HG03469 (cell line): ENCODE measurements around the gene LINGO1.

Experiments
- ATAC-seq: cut with Tn5 transposase; IDR thresholded peaks from one replicate; pipeline ENCODE4 v1.9.1; 2021; ENCODE audit warnings: mild to moderate bottlenecking, moderate library complexity, moderate number of reproducible peaks; ENCODE audit not compliant: unreplicated experiment

LINGO1 gene

GRCh38 chr15:77657634-77658238 lies 25.0 kb upstream of the LINGO1 start:
- no peak for ATAC-seq

DNA sequence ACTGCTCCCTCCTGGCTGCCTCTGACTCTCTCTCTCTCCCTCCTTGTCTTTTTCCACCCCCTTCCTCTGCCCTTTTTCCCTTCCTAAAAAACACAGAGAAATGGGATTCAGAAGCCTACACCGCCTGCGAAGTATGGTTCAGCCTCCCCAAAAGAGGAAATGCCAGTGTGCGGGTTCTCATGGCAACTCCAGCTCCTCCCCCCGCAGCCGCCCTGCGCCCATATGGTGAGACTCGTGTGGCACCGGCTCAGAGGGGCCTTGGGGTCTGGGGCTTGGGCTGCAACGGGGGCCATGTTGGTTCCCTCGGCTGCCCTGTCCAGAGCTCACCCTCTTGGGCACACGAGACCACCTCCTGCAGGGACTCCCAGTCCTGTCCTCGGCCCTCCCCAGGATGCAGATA lies 23.6 kb upstream of the LINGO1 start:
- no peak for ATAC-seq

GRCh38 chr15:77654975-77655374 lies 22.3 kb upstream of the LINGO1 start:
- no peak for ATAC-seq

DNA sequence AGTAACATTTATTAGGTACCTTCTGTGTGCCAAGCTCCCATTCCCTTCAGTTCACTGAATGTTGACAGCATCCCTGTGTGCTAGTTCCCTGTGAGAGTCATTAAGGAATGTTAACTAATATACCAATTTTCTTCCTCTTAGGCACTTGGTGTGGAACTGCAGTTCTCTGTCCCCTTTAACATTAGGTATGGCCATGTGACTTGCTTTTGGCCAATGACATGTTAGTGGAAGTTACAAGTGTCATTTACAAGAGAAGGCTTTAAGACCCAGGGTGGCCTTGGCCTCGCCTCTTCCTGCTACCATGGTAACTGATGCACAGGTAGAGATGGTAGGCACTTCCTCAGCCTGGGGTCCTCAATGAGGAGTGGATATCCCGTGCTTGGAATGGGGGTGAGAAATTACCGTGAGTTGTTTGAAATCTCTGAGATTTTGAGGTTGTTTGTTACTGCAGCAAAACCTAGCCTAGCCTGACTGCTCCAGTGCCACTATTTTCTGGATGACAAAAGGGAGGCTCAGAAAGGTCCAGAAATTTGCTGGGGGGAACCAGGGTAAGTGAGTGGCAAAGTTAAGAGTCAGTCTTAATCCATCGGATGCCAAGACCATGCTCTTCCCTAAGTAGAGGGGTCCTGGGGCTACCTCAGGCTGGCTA lies 21.2 kb upstream of the LINGO1 start:
- ATAC-seq = no peak

- no peak for ATAC-seq
Observed at GRCh38 chr15:77650265-77650664, 17.6 kb upstream of the LINGO1 start.

DNA sequence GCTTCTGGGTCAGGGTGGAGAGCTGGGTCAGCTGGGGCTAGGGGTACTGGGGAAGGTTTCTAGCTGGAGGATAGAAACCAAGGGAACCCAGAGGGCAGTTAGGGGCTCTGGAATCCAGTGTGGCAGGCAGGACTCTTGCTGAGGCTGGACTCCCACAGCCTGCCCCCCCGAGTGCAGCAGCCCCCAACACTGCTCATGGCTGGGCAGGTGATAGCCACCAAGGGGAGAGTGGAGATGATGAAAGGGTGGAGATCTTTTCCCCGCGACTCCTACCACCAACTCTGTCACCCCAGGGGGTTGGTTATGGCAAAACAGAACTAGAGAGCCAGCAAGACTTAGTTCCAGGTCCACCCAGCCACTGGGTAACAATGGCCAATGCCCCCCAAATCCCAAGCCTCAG lies 16.9 kb upstream of the LINGO1 start:
- no peak for ATAC-seq

DNA sequence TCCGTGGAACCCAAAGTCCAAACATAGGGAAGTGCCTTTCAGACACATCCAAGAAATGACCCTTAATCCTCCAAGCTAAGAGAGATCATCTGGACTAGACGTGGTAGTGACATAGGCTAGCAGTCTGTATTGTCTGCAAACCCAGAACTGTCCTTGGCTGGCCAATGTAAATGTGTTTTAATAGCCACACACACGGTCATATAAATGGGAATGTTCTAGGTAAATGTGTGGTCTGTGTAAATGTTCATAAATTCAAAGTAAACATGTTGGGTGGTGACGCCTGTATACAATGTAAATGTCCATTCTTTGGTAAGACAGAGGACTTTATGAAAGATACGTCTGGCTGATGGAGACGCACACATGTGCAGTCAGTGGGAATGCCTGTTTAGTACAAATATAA lies 16.3 kb upstream of the LINGO1 start:
- no peak for ATAC-seq

DNA sequence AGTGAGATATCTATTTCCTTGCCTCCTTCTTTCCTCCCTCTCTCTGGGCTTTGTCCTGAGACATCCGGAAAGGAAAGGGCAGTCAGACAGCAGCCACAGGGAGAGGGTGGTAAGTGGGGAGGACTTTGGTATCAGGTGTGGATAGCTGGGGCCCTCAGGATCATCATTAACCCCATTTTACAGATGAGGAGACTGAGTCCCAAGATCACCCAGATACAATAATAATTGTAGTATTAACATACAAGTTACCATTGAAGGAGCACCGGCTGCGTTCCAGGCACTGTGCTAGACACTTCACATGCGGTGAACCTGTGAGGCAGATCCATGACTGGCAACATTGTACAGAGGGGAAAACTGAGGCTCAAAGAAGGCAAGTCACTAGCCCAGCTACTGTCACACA lies 15.2 kb upstream of the LINGO1 start:
- ATAC-seq = no peak

DNA sequence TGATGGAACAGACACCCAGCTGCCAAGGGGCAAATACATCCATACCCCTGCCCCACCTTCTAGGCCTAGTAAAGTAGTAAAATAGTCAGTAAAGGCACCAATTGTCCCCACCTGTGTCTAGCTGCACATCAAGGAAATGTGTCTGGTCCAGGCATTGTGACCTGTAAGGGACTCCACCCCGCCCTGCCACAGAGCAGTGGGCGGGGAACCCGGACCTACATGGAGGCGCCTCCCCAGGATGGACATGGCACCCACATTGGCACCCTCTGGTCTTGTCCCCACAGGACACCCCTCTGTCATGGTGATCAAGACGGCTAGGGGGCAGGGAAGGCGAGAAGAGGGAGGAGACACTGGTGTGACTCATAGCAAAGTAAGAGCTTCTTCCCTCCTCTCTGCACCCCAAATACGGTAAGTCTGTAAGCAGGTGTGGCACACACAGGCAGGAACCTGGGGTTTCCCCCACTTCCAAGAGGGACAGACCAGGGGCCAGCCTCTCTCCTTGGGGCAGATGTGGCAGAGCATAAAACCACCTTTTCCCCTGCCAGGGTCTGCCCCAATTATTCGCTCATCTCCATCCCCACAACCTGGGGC lies 13.5 kb upstream of the LINGO1 start:
- no peak for ATAC-seq

DNA sequence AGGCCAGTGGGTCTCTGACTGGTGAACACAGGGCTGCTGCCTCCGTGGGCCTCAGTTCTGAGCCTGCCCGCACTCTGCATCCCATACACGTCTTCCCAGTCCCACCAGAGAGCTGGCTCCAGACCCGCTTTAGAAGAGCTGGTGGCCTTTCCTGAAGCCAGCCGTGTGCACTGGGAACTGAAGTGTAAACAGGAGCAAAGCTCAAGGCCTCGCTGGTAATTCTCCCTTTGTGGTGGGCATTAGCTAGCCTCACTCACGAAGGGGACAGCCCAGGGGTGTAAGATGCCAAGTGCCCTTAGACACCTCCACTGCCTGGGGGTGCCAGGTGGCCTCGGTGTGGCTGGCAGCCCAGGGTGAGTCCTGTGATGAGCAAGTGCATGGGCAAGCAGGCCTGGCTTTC lies 12.9 kb upstream of the LINGO1 start:
- ATAC-seq = no peak

- no peak for ATAC-seq
Observed at GRCh38 chr15:77644543-77645247, 12.0 kb upstream of the LINGO1 start.

DNA sequence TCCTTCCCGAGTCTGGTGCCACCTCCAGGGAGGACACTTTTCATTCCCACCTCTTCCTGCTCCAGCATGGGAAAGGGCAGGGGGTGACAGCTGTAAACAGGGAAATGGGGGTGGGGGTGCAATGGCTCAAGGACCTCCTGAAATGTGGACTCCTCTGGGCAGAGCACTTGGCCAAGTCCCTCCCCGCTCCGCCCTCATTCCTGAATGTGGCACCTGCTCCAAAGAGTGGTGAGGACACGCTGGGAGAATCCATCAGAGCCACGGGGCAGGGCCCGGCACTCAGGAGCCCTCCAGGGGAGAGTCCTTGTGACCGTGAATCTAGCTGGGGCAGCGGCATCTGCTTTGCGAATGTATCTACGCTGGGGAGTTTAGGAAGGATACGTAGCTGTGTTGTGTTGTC lies 11.1 kb upstream of the LINGO1 start:
- ATAC-seq = no peak

GRCh38 chr15:77642793-77643430 lies 10.2 kb upstream of the LINGO1 start:
- ATAC-seq = no peak

- no peak for ATAC-seq
Observed at GRCh38 chr15:77641999-77642398, 9.3 kb upstream of the LINGO1 start.

DNA sequence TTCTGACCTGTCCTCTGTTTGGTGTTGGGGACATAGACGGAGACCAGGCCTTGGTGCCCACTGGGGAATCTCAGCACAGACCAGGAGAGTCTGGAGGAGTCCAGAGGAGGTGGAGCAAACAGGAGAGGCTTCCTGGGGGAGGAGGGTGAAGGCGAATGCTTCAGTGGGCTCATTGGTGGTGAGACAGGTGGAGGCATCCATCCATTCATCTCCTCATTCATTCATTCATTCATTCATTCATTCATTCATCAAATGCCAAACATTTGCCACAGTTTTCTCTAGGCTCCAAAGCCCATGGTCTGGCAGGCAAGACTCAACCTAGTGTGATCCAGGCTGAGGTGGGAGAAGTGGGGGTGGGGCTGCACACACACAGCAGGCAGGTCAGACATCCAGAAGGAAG lies 7.9 kb upstream of the LINGO1 start:
- no peak for ATAC-seq

DNA sequence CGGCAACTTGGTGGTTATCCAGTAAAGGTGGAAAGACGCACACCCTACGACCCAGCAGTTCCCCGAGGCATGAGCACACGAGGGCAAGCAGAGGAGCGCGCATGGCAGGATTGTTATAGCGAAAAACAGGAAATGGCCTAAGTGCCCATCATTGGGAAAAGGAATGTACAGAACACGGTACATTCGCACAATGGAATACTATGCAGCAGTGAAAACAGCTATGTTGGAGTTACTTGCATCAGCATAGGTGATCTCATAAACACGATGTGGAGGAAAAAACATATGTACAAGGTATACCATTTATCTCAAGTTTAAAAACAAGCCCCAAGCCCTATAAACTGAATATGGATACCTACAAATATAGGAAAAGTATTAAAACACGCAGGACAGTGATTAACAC lies 6.7 kb upstream of the LINGO1 start:
- no peak for ATAC-seq

DNA sequence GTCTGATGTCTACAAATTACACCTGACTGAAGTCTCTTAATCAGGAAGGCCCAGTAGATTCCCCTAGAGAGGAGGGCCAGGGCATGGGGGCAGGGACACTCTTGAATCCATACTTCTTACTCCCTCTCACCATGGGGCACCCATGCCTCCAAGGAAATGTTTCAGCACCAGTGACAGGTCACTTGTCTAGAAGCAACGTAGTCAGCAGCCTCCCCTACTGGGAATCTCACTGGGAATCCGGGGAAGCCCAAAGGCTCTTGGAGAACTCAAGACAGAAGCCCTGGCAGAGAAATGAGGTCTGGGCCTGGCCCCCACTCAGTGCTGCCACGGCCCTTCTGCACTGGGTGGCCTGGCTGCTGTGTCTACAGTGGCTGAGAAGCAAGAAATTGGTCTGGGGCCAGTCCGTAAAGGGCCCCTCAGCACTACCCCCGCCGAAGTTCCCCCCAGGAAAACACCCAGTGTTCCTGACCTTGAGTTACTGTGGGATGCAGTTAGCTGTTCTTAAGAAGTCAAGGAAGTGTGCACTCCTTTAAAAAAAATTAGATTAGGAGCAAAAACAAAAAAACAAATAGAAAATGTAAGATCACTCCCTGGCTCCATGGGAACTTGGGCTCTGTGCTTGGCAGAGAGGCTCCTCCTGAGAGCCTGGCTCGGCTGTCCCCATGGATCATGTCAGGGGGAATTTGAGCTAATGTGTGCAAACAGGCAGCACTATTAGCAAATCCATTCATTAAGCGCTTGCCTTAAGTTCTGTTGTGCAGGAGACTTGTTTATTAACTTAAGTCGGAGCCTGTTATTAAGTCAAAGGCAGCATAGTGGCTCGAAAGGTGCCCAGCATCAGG lies 5.4 kb upstream of the LINGO1 start:
- ATAC-seq = no peak

DNA sequence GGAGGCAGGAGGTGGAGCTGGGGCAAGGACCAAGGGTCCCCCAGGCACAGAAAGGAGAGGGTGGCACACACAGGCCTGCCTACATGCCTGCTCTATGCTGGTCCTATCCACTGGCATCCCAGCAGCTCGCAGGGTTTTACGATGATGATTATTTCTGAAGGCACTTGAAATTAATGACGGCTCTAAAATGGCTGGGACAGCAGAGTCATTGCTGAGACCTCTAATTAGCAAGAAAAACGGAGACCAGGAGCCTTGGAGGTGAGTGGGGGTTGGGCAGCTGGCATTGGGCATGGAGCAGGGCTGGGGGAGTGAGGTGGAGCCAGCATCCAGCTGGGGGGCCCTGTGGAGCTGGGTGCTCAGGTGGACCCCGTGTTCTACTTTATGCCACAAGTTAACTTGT lies 3.5 kb upstream of the LINGO1 start:
- no peak for ATAC-seq

GRCh38 chr15:77634266-77634962 lies 1.7 kb upstream of the LINGO1 start:
- no peak for ATAC-seq

- no peak for ATAC-seq
Observed at GRCh38 chr15:77633913-77634265, 1.2 kb upstream of the LINGO1 start.
